ENCODE results near the gene NUDT4.

DNA sequence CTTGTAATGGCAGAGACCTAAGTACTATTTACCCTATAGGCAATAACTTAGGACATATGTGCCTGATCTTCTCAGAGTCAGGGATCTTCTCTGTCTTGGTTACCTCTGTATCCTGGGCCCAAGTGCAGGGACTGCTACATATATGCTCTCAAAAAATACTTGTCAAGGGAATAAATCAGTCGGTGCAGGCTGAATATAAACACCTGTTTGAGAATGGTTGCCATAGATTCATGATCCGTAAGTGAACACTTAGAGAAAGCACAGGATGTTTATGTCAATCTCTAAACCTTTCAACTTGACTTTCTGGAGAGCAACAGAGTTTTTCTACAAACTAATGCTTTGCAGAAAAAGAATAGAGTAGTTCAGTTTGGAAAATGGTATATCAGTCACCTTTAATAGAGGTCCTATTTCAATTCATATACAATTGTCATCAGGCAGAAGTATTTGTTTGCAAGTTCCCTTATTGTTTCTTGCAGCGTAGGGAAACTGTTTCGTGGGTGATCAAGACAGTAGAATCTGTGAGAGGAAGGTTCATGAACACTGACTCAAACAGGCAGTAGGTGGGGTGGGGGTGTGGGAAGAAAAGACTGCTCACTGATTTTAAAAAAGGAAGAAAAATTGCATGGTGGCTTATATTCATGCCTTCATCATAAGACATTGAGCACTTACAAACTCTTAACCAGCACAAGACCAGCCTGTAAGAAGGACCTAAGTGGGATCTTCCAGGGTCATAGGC lies 70.0 kb downstream of the NUDT4 start:
- TF ChIP-seq POLR2AphosphoS5 (IDR thresholded peaks at IDR 0.05; ENCODE audit: low read depth, low read length), result no peak
- no peak for TF ChIP-seq PHF8 (conservative IDR thresholded peaks at IDR 0.05; ENCODE audit: low read depth, low read length)
- TF ChIP-seq, protein P1, sequence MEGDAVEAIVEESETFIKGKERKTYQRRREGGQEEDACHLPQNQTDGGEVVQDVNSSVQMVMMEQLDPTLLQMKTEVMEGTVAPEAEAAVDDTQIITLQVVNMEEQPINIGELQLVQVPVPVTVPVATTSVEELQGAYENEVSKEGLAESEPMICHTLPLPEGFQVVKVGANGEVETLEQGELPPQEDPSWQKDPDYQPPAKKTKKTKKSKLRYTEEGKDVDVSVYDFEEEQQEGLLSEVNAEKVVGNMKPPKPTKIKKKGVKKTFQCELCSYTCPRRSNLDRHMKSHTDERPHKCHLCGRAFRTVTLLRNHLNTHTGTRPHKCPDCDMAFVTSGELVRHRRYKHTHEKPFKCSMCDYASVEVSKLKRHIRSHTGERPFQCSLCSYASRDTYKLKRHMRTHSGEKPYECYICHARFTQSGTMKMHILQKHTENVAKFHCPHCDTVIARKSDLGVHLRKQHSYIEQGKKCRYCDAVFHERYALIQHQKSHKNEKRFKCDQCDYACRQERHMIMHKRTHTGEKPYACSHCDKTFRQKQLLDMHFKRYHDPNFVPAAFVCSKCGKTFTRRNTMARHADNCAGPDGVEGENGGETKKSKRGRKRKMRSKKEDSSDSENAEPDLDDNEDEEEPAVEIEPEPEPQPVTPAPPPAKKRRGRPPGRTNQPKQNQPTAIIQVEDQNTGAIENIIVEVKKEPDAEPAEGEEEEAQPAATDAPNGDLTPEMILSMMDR (IDR thresholded peaks at IDR 0.05; ENCODE audit: control extremely low read depth in 1 of 3, insufficient read depth in 1 of 3, low read depth in 1 of 3, low read length in 3 of 3), result no peak
- no peak for TF ChIP-seq MAFK (IDR thresholded peaks at IDR 0.05; ENCODE audit: low read depth, low read length)
- TF ChIP-seq, protein P2, sequence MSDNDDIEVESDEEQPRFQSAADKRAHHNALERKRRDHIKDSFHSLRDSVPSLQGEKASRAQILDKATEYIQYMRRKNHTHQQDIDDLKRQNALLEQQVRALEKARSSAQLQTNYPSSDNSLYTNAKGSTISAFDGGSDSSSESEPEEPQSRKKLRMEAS (IDR thresholded peaks at IDR 0.05), result no peak

Measured in H1 (cell line).